Measurements from ENCODE around the gene LSM14A. TPM values are rescaled to one million over a fixed set of nuclear protein-coding genes. Genes with fewer than 3 reads are reported as not detected.
"Not testable (repeated sequence)": the region's sequence is repeated elsewhere in the genome, so short reads cannot be mapped to it uniquely, and the experiment has no call there.

Gene LSM14A
- total RNA-seq, 4 donors from 2014 or later = 94.4 to 172 (median 130) TPM

DNA sequence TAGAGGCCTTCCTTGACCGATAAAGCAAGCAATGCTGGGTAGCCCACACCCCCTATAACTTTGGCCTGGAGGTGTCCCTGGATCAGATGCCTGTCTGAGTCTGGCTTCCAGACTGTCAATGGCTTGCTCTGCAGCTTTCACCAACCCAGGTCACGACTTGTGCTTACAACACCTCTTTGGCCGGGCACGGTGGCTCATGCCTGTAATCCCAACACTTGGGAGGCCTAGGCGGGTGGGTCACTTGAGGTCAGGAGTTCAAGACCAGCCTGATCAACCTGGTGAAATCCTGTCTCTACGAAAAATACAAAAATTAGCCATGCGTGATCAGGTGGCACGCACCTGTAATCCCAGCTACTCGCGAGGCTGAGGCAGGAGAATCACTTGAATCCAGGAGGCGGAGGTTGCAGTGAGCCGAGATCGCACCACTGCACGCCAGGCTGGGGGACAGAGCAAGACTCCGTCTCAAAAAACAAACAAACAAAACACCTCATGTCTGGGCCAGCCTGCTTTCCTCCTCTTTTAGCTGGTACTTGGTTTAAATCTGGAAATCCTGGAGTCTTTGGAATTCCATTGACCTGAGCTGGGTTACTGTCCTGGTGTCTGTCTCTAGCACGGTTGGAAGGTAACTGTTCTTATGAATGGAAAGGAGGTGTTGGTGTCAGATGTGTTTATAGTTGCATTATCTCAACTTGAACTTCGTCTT, 71.7 kb downstream of the LSM14A start:
- Histone ChIP-seq H3K36me3 (no peaks in the 10 kb centered on the region), H3K4me1 (peaks cover 0 to 16% (median 12%) of the 10 kb centered on the region in 4 donors), H3K27ac (replicated peaks in 1 of 4) (peak overlapping the region in 1 of 4 donors; percentile 22), H3K9me3 (no peaks in the 10 kb centered on the region), H3K4me3 (no peak overlapping the region), H3K27me3 (no peaks in the 10 kb centered on the region)
- intact Hi-C loops (cut with DNase I) = no loop called here
- WGBS = 77% methylated on average over 16 of the region's 17 CpGs
- no peak for TF ChIP-seq POLR2A (IDR thresholded peaks at IDR 0.05; ENCODE audit: low read depth)
- TF ChIP-seq, protein P1, sequence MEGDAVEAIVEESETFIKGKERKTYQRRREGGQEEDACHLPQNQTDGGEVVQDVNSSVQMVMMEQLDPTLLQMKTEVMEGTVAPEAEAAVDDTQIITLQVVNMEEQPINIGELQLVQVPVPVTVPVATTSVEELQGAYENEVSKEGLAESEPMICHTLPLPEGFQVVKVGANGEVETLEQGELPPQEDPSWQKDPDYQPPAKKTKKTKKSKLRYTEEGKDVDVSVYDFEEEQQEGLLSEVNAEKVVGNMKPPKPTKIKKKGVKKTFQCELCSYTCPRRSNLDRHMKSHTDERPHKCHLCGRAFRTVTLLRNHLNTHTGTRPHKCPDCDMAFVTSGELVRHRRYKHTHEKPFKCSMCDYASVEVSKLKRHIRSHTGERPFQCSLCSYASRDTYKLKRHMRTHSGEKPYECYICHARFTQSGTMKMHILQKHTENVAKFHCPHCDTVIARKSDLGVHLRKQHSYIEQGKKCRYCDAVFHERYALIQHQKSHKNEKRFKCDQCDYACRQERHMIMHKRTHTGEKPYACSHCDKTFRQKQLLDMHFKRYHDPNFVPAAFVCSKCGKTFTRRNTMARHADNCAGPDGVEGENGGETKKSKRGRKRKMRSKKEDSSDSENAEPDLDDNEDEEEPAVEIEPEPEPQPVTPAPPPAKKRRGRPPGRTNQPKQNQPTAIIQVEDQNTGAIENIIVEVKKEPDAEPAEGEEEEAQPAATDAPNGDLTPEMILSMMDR (IDR thresholded peaks at IDR 0.05) = no peak
- TF ChIP-seq EP300 (IDR thresholded peaks at IDR 0.05) = no peak
- no peak for TF ChIP-seq POLR2AphosphoS5 (IDR thresholded peaks at IDR 0.05)
- DNase-seq (ENCODE audit: extremely low spot score) = no peak

DNA sequence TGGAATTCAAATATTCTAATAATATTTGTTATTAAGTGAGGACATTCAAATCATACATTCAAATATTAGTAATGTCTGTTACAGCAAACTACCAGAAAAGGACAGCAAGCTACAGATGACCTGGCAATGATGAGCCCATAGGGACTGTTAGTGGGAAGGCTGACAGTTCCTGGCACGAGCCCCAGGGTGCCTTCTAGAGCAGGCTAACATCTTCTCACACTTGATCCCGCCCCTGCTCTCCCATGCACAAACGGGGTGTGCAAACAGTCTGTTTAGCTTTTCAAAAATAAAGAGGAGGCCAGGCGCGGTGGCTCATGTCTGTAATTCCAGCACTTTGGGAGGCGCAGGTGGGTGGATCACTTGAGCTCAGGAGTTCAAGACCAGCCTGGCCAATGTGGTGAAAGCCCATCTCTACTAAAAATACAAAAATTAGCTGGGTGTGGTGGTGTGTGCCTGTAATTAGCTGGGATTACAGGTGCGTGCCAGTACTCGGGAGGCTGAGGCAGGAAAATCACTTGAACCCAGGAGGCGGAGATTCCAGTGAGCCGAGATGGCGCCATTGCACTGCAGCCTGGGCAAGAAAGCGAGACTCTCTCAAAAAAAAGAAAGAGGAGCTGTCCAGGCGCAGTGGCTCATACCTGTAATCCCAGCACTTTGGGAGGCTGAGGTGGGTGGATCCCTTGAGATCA, 72.5 kb downstream of the LSM14A start:
- TF ChIP-seq POLR2AphosphoS5 (IDR thresholded peaks at IDR 0.05) = no peak
- TF ChIP-seq, protein P1 (IDR thresholded peaks at IDR 0.05) = no peak
- TF ChIP-seq POLR2A (IDR thresholded peaks at IDR 0.05; ENCODE audit: low read depth) = no peak
- no peak for TF ChIP-seq EP300 (IDR thresholded peaks at IDR 0.05)
- DNase-seq (ENCODE audit: extremely low spot score) = no peak
- intact Hi-C loops (cut with DNase I) = no loop called here
- Histone ChIP-seq H3K27me3 (no peaks in the 10 kb centered on the region), H3K36me3 (no peaks in the 10 kb centered on the region), H3K4me3 (no peak overlapping the region), H3K27ac (replicated peaks in 1 of 4) (peak overlapping the region in 1 of 4 donors; percentile 22), H3K4me1 (peaks cover 0 to 16% (median 12%) of the 10 kb centered on the region in 4 donors), H3K9me3 (no peaks in the 10 kb centered on the region)
- WGBS = 68% methylated on average over 13 of the region's 13 CpGs

DNA sequence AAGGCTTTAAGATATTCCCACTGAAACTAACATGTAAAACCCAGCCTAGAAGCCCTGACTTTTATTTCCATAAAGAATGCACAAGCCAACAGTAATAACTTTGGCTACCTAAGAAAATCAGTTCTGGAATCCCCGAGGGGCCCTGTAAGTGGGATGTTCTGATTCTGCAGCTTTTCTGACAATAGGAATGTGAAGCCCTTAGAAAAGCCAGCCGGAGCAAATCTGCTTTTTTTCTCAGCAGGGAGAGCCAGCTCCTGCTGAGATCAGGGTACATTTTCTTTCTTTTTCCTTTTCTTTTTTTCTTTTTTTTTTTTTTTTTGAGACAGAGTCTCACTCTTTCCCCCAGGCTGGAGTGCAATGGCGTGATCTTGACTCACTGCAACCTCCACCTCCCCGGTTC, 74.0 kb downstream of the LSM14A start:
- WGBS = 73% methylated on average over 4 of the region's 4 CpGs
- DNase-seq (ENCODE audit: extremely low spot score) = no peak
- no peaks in the 10 kb centered on the region for H3K27me3 ChIP-seq
- no peaks in the 10 kb centered on the region for H3K36me3 ChIP-seq
- TF ChIP-seq POLR2AphosphoS5 (IDR thresholded peaks at IDR 0.05) = no peak
- no peak for TF ChIP-seq POLR2A (IDR thresholded peaks at IDR 0.05; ENCODE audit: low read depth)
- no peak for TF ChIP-seq EP300 (IDR thresholded peaks at IDR 0.05)
- TF ChIP-seq, protein P1 (IDR thresholded peaks at IDR 0.05) = no peak
- no peak overlapping the region for H3K27ac ChIP-seq (replicated peaks in 1 of 4)
- intact Hi-C loops (cut with DNase I) = no loop called here
- no peaks in the 10 kb centered on the region for H3K9me3 ChIP-seq
- H3K4me3 ChIP-seq = no peak overlapping the region
- H3K4me1 ChIP-seq = peaks cover 0 to 16% (median 12%) of the 10 kb centered on the region in 4 donors

DNA sequence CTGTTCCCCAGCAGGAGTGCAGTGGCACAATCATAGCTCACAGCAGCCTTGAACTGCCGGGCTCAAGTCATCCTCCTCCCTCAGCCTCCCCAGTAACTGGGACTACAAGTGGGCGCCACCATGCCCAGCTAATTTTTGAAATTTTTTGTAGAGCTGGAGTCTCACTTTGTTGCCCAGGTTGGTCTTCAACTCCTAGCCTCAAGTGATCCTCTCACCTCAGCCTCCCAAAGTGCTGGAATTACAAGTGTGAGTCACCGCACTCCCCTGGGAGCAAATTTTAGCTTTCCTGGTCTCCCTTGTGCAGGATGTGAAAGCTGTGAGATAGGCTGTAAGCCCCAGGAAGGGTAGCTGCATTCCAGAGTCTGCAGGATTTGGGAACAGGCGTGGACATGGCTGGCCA, 76.6 kb downstream of the LSM14A start:
- 90% methylated on average over 4 of the region's 4 CpGs for WGBS
- no peaks in the 10 kb centered on the region for H3K36me3 ChIP-seq
- H3K27ac ChIP-seq (replicated peaks in 1 of 4) = no peak overlapping the region
- intact Hi-C loops (cut with DNase I) = no loop called here
- no peaks in the 10 kb centered on the region for H3K27me3 ChIP-seq
- DNase-seq (ENCODE audit: extremely low spot score) = no peak
- H3K9me3 ChIP-seq = no peaks in the 10 kb centered on the region
- peaks cover 3 to 18% (median 17%) of the 10 kb centered on the region in 4 donors for H3K4me1 ChIP-seq
- no peak overlapping the region for H3K4me3 ChIP-seq
- TF ChIP-seq, protein P1 (IDR thresholded peaks at IDR 0.05) = no peak
- TF ChIP-seq POLR2A (IDR thresholded peaks at IDR 0.05; ENCODE audit: low read depth) = no peak
- no peak for TF ChIP-seq EP300 (IDR thresholded peaks at IDR 0.05)
- no peak for TF ChIP-seq POLR2AphosphoS5 (IDR thresholded peaks at IDR 0.05)

DNA sequence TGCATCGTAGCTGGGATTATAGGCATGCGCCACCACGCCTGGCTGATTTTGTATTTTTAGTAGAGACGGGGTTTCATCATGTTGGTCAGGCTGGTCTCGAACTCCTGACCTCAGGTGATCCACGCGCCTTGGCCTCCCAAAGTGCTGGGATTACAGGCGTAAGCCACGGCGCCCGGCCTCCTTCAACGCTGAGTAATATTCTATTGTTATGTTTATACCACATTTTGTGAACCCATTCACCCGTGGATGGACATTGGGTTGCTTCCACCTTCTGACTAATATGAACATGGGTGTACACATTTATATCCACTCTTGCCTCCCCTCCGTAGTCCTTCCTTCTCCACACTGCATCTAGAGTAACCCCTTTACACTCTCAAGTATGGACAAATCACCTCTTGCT, 80.9 kb downstream of the LSM14A start:
- WGBS = 94% methylated on average over 14 of the region's 14 CpGs
- H3K4me1 ChIP-seq = peaks cover 26 to 32% (median 31%) of the 10 kb centered on the region in 4 donors
- H3K36me3 ChIP-seq; DNase-seq (ENCODE audit: extremely low spot score); H3K27ac ChIP-seq (replicated peaks in 1 of 4); H3K27me3 ChIP-seq; intact Hi-C loops (cut with DNase I); H3K9me3 ChIP-seq; H3K4me3 ChIP-seq: not testable (repeated sequence)

DNA sequence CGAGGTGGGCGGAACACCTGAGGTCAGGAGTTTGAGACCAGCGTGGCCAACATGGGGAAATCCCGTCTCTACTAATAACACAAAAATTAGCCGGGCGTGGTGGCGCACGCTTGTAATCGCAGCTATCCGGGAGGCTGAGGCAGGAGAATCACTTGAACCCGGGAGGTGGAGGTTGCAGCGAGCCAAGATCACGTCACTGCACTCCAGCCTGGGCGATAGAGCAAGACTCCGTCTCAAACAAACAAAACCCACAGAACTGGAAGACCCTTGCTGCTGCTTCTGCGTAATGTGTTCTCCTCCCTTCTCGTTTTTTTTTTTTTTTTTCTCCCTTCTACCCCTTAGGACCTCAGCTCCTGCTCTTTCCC, 81.4 kb downstream of the LSM14A start:
- DNase-seq (ENCODE audit: extremely low spot score); H3K9me3 ChIP-seq; intact Hi-C loops (cut with DNase I); H3K36me3 ChIP-seq; H3K27me3 ChIP-seq: not testable (repeated sequence)
- H3K4me3 ChIP-seq = peak overlapping the region; percentile 94 to 100 (median 99)
- H3K4me1 ChIP-seq = peaks cover 26 to 33% (median 32%) of the 10 kb centered on the region in 4 donors
- peak overlapping the region; percentile 94 to 98 (median 97) for H3K27ac ChIP-seq (replicated peaks in 1 of 4)
- WGBS = 57% methylated on average over 14 of the region's 17 CpGs
